Heart left ventricle (tissue), 13 donors: ENCODE results near the gene DCHS1.
"Not testable (repeated sequence)": the region's sequence is repeated elsewhere in the genome, so short reads cannot be mapped to it uniquely, and the experiment has no call there.

Experiments
- CTCF ChIP-seq, 12 donors: fragments of 200-600 bp; sonication (generic) in 4 of 12; IDR thresholded peaks; one replicate each; pipeline versions ENCODE4 v1.5.0 to v1.8.0; 2018 to 2022; ENCODE audit warnings: antibody characterized with exemption in 12 of 12, mild to moderate bottlenecking in 5 of 12
- POLR2A ChIP-seq, 2 donors: fragments of 450-650 bp; IDR thresholded peaks; one replicate each; pipeline ENCODE4 v1.6.1; 2017; ENCODE audit warnings: antibody characterized with exemption in 2 of 2, mild to moderate bottlenecking in 2 of 2, moderate library complexity in 2 of 2
- donor health status: ischemic (EF 13 %, LVEDD 7.1; RV severe dilation, severe dysfunction).
- donor health status: DM: no; HTN: yes; CAD: no.
- donor health status: DM: no; HTN: no; CAD: no.
- donor health status: ischemic (EF 25% LVEDD 6.9; RV normal size, moderate dysfunction).
- donor health status: ischemic (EF 25% LVEDD 5.7; RV mildly dilated, moderate dysfunction).
- donor health status: ischemic (EF 35%, LVEDD 5.7; RV mildly dilated, moderate dysfunction).
- donor health status: nonischemic (EF 11% LVEDD 7.7; RV severe dilation, severe dysfunction).
- donor health status: DM: yes; HTN: yes; CAD: no.
- donor health status: PGD.
- donor health status: ischemic (EF 29% LVEDD 5.4; RV normal size, mild dysfunction).
- donor health status: nonischemic (EF 23%, LVEDD 6.1; RV moderate dilation, normal function).

GRCh38 chr11:6684068-6684467 is 28.5 kb upstream of the DCHS1 start:
- TF ChIP-seq CTCF, POLR2A (IDR thresholded peaks at IDR 0.05): not testable (repeated sequence)
